A673 (cell line): ENCODE measurements around the gene KRTAP1-1. TPM values are rescaled to one million over a fixed set of nuclear protein-coding genes. Genes with fewer than 3 reads are reported as not detected.
"Not testable (repeated sequence)": the region's sequence is repeated elsewhere in the genome, so short reads cannot be mapped to it uniquely, and the experiment has no call there.

Source experiments
- Bru-seq: library from RNA; stranded (reverse); fragments of 400-500 nt; gene quantifications from one replicate; lab custom pipeline; 2021; lab: Mats Ljungman, UMichigan
- BruChase-seq, 2 experiments: library from RNA; stranded (reverse); fragments of 400-500 nt; gene quantifications; one replicate each; lab custom pipeline; 2021; lab: Mats Ljungman, UMichigan
- BruUV-seq: library from RNA; stranded (reverse); fragments of 400-500 nt; replicated peaks from 2 replicates; lab custom pipeline; 2021; lab: Mats Ljungman, UMichigan
- CTCF ChIA-PET: fragments of 300-600 bp; sonication (Branson Sonifier 250); formaldehyde crosslinking; loops from one replicate; lab custom pipeline; 2022; ENCODE audit warnings: antibody characterized with exemption; lab: Charles Lee
- POLR2A ChIA-PET: fragments of 300-600 bp; sonication (Branson Sonifier 250); formaldehyde crosslinking; loops from one replicate; lab custom pipeline; 2022; ENCODE audit warnings: antibody characterized with exemption; ENCODE audit not compliant: low non-redundant PET; lab: Charles Lee
- DNase-seq: peaks from one replicate; pipeline ENCODE4 v3.0.0-alpha.2; 2015; ENCODE audit warnings: low spot score
- H3K27ac ChIP-seq: fragments of 200-600 bp; sonication (generic); 2 replicates; pipeline ENCODE4 v1.5.1; 2016; ENCODE audit warnings: mixed run types, low read depth, mild to moderate bottlenecking, mixed read lengths, antibody characterized with exemption, low read length; ENCODE audit not compliant: poor library complexity, severe bottlenecking
- H3K27me3 ChIP-seq: fragments of 200-600 bp; sonication (generic); replicated peaks from 2 replicates; pipeline ENCODE4 v1.6.1; 2017; ENCODE audit warnings: mixed run types, low read depth, mild to moderate bottlenecking, mixed read lengths, antibody characterized with exemption, low read length; ENCODE audit not compliant: insufficient read depth, poor library complexity
- H3K36me3 ChIP-seq: fragments of 200-600 bp; sonication (generic); 2 replicates; pipeline ENCODE4 v1.6.1; 2016; ENCODE audit warnings: mixed run types, mild to moderate bottlenecking, mixed read lengths, antibody characterized with exemption, low read length; ENCODE audit not compliant: insufficient read depth, poor library complexity, severe bottlenecking
- H3K4me1 ChIP-seq: fragments of 200-600 bp; sonication (generic); 2 replicates; pipeline ENCODE4 v1.6.1; 2017; ENCODE audit warnings: mixed run types, mild to moderate bottlenecking, mixed read lengths, antibody characterized with exemption, low read length; ENCODE audit not compliant: insufficient read depth, poor library complexity, severe bottlenecking
- H3K4me3 ChIP-seq: fragments of 200-600 bp; sonication (generic); 2 replicates; pipeline ENCODE4 v1.5.1; 2016; ENCODE audit warnings: low read depth, mixed run types, mild to moderate bottlenecking, mixed read lengths, low read length; ENCODE audit not compliant: poor library complexity, severe bottlenecking
- H3K9me3 ChIP-seq: fragments of 200-600 bp; sonication (generic); 2 replicates; pipeline ENCODE4 v1.6.1; 2016; ENCODE audit warnings: mixed run types, low read depth, mild to moderate bottlenecking, mixed read lengths, antibody characterized with exemption, low read length; ENCODE audit not compliant: poor library complexity, severe bottlenecking
- intact Hi-C: fragments of 100-400 bp; cut with micrococcal nuclease; formaldehyde crosslinking; loops from one replicate; pipeline ENCODE4 v1.10.0; 2022; ENCODE audit not compliant: unreplicated experiment
- long read RNA-seq: library from polyadenylated mRNA; stranded (forward); transcript quantifications from one replicate; pipeline ENCODE4 v2.0.0, GENCODE V29; 2022
- total RNA-seq: library from RNA; stranded (reverse); gene quantifications from 2 replicates; pipeline ENCODE4 v1.2.3, GENCODE V29; 2021

The KRTAP1-1 gene, protein sequence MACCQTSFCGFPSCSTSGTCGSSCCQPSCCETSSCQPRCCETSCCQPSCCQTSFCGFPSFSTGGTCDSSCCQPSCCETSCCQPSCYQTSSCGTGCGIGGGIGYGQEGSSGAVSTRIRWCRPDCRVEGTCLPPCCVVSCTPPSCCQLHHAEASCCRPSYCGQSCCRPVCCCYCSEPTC
- total RNA-seq (not detected in 2 replicates), Bru-seq, nascent RNA (not detected), BruChase-seq, experiment 1, labeled RNA remaining after a 2-hour chase (not detected), BruChase-seq, experiment 2, labeled RNA remaining after a 6-hour chase (not detected)
- long read RNA-seq, result 0 reads

GRCh38 chr17:41040783-41041571, at the start of gene KRTAP1-1:
TSS of gene KRTAP1-1 (minus strand) at chr17:41041450. CDS start at chr17:41041397, 53 bp downstream.
- H3K27me3 ChIP-seq, H3K36me3 ChIP-seq, POLR2A ChIA-PET, BruUV-seq, H3K9me3 ChIP-seq, DNase-seq, H3K4me3 ChIP-seq, H3K4me1 ChIP-seq, H3K27ac ChIP-seq, intact Hi-C loops, CTCF ChIA-PET: not testable (repeated sequence)

DNA sequence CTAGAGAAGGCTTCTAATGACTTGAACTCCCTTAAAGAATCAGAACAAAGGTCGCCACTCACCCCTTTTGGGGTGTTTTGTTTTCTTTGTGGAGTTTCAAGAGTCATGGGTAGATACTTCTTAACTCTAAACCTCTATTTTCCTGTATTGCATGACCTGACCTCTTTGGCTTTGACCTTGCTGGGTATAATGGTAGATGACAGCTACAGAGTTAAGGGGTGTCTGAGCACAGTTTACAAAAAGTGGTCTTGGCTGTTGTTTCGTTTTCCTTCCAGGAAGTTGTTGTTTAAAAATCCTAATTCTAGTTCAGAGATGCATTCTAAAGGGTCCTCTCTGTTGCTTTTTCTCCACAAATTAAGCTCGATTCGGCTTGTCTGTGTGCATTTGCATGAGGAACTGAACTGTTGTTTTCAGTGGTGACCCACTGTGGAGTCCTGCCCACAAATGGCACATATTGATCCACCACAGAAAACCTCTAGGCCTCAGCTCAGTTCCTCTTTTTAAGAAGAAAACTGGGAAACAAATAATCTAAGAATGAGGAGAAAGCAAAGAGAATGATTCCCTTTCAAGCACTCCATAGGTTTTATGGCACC, 47.6 kb upstream of the KRTAP1-1 start:
- H3K27ac ChIP-seq, DNase-seq, H3K4me1 ChIP-seq, H3K4me3 ChIP-seq, H3K9me3 ChIP-seq, intact Hi-C loops, H3K27me3 ChIP-seq, POLR2A ChIA-PET, CTCF ChIA-PET, BruUV-seq, H3K36me3 ChIP-seq: not testable (repeated sequence)

GRCh38 chr17:41084100-41084856, 43.0 kb upstream of the KRTAP1-1 start, which contains the start of gene KRTAP4-7:
TSS of gene KRTAP4-7 (plus strand) at chr17:41084150. CDS start at chr17:41084207, 57 bp downstream.
- intact Hi-C loops, BruUV-seq: not testable (repeated sequence)

DNA sequence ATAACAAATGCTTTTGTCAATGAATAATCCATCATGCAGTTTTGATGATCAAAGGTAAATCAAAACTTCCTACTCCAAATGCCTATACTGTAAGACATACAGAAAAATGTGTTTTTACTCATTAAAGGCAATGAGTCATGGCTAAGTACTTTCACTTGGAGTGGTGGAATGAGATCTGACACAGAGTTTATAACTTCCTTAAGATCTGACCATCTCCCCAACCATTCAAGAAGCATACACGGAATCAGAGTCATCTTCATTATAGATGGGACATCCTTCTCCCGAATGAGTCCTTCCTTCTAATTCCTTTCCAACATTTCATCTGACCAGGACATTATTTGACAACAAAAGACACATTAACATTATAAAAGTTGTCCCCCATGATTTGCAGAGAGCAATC, 42.2 kb upstream of the KRTAP1-1 start:
- intact Hi-C loops, POLR2A ChIA-PET, BruUV-seq, CTCF ChIA-PET, H3K27ac ChIP-seq, H3K27me3 ChIP-seq, H3K36me3 ChIP-seq, H3K9me3 ChIP-seq, H3K4me3 ChIP-seq, H3K4me1 ChIP-seq: not testable (repeated sequence)
- peak; percentile 14 for DNase-seq

More at GRCh38 chr17:41084100-41084856, 43.0 kb upstream of the KRTAP1-1 start, which contains the start of gene KRTAP4-7:
- H3K4me1 ChIP-seq, H3K36me3 ChIP-seq, H3K4me3 ChIP-seq, H3K9me3 ChIP-seq, CTCF ChIA-PET, DNase-seq, H3K27me3 ChIP-seq, H3K27ac ChIP-seq, POLR2A ChIA-PET: not testable (repeated sequence)
